Naive thymus-derived CD4-positive, alpha-beta T cell (primary cell): ENCODE data around the gene GEMIN4. TPM values are rescaled to one million over a fixed set of nuclear protein-coding genes. Genes with fewer than 3 reads are reported as not detected.
"Not testable (repeated sequence)": the region's sequence is repeated elsewhere in the genome, so short reads cannot be mapped to it uniquely, and the experiment has no call there.

Source experiments
- ATAC-seq: fragments of 150-1000 bp; cut with Tn5 transposase; 2 replicates; pipeline ENCODE4 v1.10.0; 2021; ENCODE audit warnings: mild to moderate bottlenecking, moderate library complexity
- CTCF ChIA-PET: fragments of 350-600 bp; sonication (Branson Sonifier 250); formaldehyde crosslinking; loops from one replicate; lab custom pipeline; 2021; ENCODE audit warnings: antibody characterized with exemption; lab: Charles Lee
- POLR2A ChIA-PET: fragments of 350-600 bp; sonication (Branson Sonifier 250); formaldehyde crosslinking; loops from one replicate; lab custom pipeline; 2021; ENCODE audit warnings: antibody characterized with exemption, inconsistent platforms; lab: Charles Lee
- DNase-seq, 9 donors: peaks; one replicate each; pipeline versions ENCODE4 v3.0.0 to v3.0.0-alpha.2; 2020 to 2022; ENCODE audit warnings: mixed read lengths in 1 of 9
- H3K27ac ChIP-seq: one replicate; pipeline ENCODE4 v1.7.0; 2013; ENCODE audit warnings: mild to moderate bottlenecking, low read depth, low read length, moderate library complexity
- H3K27me3 ChIP-seq, 2 donors: one replicate each; pipeline ENCODE4 v1.7.0; 2013; ENCODE audit warnings: low read length in 2 of 2, mild to moderate bottlenecking in 2 of 2, moderate library complexity in 2 of 2; ENCODE audit not compliant: control insufficient read depth in 2 of 2, insufficient read depth in 2 of 2
- H3K36me3 ChIP-seq, 3 experiments: 1 replicate in 2 of 3; 2 replicates in 1 of 3; pipeline ENCODE4 v1.7.0; 2013; ENCODE audit warnings: low read length in 3 of 3, mild to moderate bottlenecking in 3 of 3, moderate library complexity in 1 of 3; ENCODE audit not compliant: insufficient read depth in 3 of 3, control insufficient read depth in 2 of 3
- H3K4me1 ChIP-seq, 2 donors: one replicate each; pipeline ENCODE4 v1.7.0; 2013; ENCODE audit warnings: low read length in 2 of 2, mild to moderate bottlenecking in 2 of 2, moderate library complexity in 1 of 2; ENCODE audit not compliant: control insufficient read depth in 2 of 2, insufficient read depth in 2 of 2
- H3K4me3 ChIP-seq: 2 replicates; pipeline ENCODE4 v1.7.0; 2013; ENCODE audit warnings: mild to moderate bottlenecking, low read length
- H3K9me3 ChIP-seq, 3 experiments: 1 replicate in 2 of 3; 2 replicates in 1 of 3; pipeline ENCODE4 v1.7.0; 2013; ENCODE audit warnings: low read length in 3 of 3; ENCODE audit not compliant: control insufficient read depth in 2 of 3
- H3K27ac Mint-ChIP-seq, 9 donors: one replicate each; pipeline ENCODE4 v1.8.0; 2020 to 2022; ENCODE audit warnings: mixed read lengths in 9 of 9, mild to moderate bottlenecking in 8 of 9, moderate library complexity in 5 of 9, inconsistent platforms in 2 of 9
- H3K27me3 Mint-ChIP-seq, 5 donors: one replicate each; pipeline ENCODE4 v1.8.0; 2021 to 2022; ENCODE audit warnings: mixed read lengths in 5 of 5, mild to moderate bottlenecking in 1 of 5
- H3K36me3 Mint-ChIP-seq, 5 donors: one replicate each; pipeline ENCODE4 v1.8.0; 2020 to 2022; ENCODE audit warnings: mixed read lengths in 5 of 5, mild to moderate bottlenecking in 3 of 5, inconsistent platforms in 1 of 5
- H3K4me1 Mint-ChIP-seq, 7 donors: one replicate each; pipeline ENCODE4 v1.8.0; 2020 to 2022; ENCODE audit warnings: mixed read lengths in 7 of 7, mild to moderate bottlenecking in 3 of 7, inconsistent platforms in 1 of 7
- H3K4me3 Mint-ChIP-seq, 10 donors: one replicate each; pipeline ENCODE4 v1.8.0; 2020 to 2022; ENCODE audit warnings: mild to moderate bottlenecking in 10 of 10, mixed read lengths in 10 of 10, moderate library complexity in 6 of 10, inconsistent platforms in 2 of 10
- H3K9me3 Mint-ChIP-seq, 11 donors: one replicate each; pipeline ENCODE4 v1.8.0; 2020 to 2022; ENCODE audit warnings: mixed read lengths in 11 of 11, mild to moderate bottlenecking in 4 of 11, inconsistent platforms in 1 of 11, moderate library complexity in 1 of 11
- intact Hi-C, 2 donors: fragments of 100-400 bp; cut with micrococcal nuclease; formaldehyde crosslinking; loops; one replicate each; pipeline ENCODE4 v1.15.1; 2023
- polyA plus RNA-seq, 2 donors: library from polyadenylated mRNA; unstranded; fragments of 300-500 nt; fragmentation: Illumina TruSeq; gene quantifications; one replicate each; pipeline ENCODE4 v1.2.3, GENCODE V29; 2021
- total RNA-seq, 6 experiments: library from RNA in 5 of 6; stranded (reverse) in 5 of 6; gene quantifications; 1 replicate in 5 of 6; 2 replicates in 1 of 6; pipeline ENCODE4 v1.2.3 and lab custom pipeline; 2021 to 2026

GEMIN4 gene
- total and polyA plus RNA-seq, 7 experiments from 2014 or later: 15.5 to 49.3 (median 28.9) TPM

DNA sequence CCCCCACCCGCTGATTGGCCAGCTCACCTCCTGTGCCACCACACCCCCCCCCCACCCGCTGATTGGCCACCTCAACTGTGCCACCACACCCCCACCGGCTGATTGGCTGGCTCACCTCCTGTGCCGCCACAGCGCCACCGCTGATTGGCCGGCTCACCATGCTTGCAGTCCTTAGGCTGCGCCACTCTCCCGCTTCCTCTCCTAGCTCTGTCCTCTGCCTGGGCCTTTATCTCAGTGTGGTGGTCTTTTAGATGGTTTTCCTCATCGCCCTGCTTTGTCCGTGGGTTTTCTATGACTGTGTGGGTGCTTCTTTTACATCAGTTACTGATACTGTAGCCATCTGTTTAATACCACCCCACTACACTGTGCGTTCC lies 38.8 kb upstream of the GEMIN4 start:
- H3K9me3 Mint-ChIP-seq, H3K4me3 ChIP-seq, ATAC-seq, H3K27ac ChIP-seq, H3K27me3 Mint-ChIP-seq, H3K27ac Mint-ChIP-seq, H3K27me3 ChIP-seq, intact Hi-C loops, DNase-seq, H3K4me3 Mint-ChIP-seq, POLR2A ChIA-PET, H3K9me3 ChIP-seq, H3K4me1 ChIP-seq, CTCF ChIA-PET: not testable (repeated sequence)
- Mint-ChIP-seq H3K4me1 (peaks cover 6 to 11% (median 10%) of the 10 kb centered on the region in 7 donors), H3K36me3 (peaks cover 0 to 23% (median 16%) of the 10 kb centered on the region in 5 donors)
- H3K36me3 ChIP-seq: peaks cover 5 to 52% (median 12%) of the 10 kb centered on the region in 3 experiments

DNA sequence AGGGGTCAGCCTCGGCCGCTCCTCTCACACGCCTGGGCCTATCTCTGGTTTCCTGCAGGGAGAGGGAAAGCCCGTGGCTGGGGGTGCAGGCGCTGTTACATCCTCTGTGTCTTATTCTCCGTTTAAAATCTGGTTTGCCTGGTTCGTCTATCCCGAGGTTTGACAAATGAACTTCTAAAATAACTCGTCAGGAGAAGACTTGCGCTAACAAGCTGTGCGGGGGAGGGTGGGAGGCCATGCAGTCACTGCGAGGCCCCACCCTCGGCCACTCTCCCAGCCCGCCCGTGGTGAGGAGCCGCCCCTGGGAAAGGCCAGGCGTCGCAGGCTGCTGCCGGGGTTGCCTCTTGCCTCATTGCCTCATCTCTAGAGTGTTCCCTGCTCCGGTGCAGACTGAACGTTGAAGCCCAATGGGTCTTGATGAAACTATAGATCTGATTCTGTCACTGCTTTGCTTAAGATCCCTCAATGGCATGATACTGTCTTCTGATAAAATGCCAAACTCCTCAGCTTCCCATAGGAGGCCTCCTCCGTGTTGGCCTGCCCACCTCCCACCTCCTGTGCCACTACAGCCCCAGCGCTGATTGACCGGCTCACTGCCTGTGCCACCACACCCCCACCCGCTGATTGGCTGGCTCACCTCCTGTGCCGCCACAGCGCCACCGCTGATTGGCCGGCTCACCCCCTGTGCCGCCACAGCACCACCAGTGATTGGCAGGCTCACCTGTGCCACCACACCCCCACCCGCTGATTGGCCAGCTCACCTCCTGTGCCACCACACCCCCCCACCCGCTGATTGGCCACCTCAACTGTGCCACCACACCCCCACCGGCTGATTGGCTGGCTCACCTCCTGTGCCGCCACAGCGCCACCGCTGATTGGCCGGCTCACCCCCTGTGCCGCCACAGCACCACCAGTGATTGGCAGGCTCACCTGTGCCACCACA lies 38.1 kb upstream of the GEMIN4 start:
- H3K36me3 ChIP-seq: peaks cover 5 to 52% (median 12%) of the 10 kb centered on the region in 3 experiments
- H3K27me3 Mint-ChIP-seq, H3K4me1 ChIP-seq, ATAC-seq, H3K4me3 ChIP-seq, H3K27ac ChIP-seq, H3K27ac Mint-ChIP-seq, DNase-seq, H3K9me3 ChIP-seq, H3K9me3 Mint-ChIP-seq, H3K27me3 ChIP-seq, CTCF ChIA-PET, H3K4me3 Mint-ChIP-seq, POLR2A ChIA-PET, intact Hi-C loops: not testable (repeated sequence)
- peaks cover 6 to 15% (median 10%) of the 10 kb centered on the region in 7 donors for H3K4me1 Mint-ChIP-seq
- H3K36me3 Mint-ChIP-seq: peaks cover 0 to 23% (median 16%) of the 10 kb centered on the region in 5 donors

DNA sequence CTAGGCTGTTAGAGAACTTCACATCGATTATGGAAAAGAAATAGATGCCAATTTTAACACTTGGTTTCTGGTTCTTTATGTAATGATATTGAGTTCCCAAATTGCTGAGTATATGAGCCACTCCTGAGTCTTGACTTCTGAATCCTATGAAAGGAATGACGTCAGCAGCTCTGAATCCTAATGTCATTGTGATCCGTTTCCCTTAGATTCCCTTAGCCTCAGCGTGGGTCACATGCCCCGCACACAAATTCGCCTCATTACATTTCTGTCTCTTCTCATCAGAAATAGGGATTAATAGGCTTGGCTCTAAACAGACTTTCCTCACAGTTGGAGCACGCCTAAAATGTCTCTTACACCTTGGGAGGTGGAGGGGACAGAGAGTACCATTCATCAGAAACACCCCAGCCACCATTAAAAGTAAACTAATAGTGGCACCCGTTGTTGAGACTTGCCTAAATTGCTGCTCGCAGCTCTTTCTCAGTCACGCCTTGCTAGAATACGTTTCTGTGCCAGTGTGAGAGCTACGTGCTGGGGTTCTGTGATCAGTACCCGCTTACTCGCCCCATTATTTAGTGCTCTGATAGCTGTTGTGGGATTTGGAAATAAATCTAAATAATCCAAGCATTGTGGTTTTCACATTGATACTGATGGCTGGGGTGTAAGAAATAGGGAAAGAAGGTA lies 37.2 kb upstream of the GEMIN4 start:
- peaks cover 0 to 23% (median 16%) of the 10 kb centered on the region in 5 donors for H3K36me3 Mint-ChIP-seq
- Histone ChIP-seq H3K36me3 (peaks cover 5 to 57% (median 12%) of the 10 kb centered on the region in 3 experiments), H3K27ac (no peak overlapping the region), H3K9me3 (no peaks in the 10 kb centered on the region), H3K4me1 (no peaks in the 10 kb centered on the region), H3K27me3 (no peaks in the 10 kb centered on the region), H3K4me3 (no peak overlapping the region)
- H3K9me3 Mint-ChIP-seq: no peaks in the 10 kb centered on the region
- ATAC-seq (no peak), DNase-seq (no peak)
- CTCF ChIA-PET: no interaction called here
- H3K4me1 Mint-ChIP-seq: peaks cover 5 to 15% (median 10%) of the 10 kb centered on the region in 7 donors
- H3K27me3 Mint-ChIP-seq: no peaks in the 10 kb centered on the region
- H3K27ac Mint-ChIP-seq: no peak overlapping the region
- intact Hi-C loops: no loop called here
- POLR2A ChIA-PET: no interaction called here
- no peak overlapping the region for H3K4me3 Mint-ChIP-seq

DNA sequence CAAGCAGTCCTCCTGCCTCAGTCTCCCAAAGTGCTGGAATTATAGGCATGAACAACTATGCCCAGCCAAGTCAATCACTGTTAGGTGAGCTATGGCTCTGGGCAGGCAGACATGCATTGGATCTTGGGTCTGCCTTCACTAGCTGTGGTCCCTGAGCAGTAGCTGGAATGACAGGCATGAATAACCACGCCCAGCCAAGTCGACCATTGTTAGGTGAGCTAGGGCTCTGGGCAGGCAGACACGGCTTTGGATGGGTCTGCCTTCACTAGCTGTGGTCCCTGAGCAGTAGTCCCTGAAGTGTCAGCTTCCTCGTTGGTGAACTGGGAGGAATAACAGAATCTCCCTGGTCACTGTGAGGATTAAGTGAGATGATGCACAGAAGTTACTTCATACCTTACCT lies 36.5 kb upstream of the GEMIN4 start:
- Histone ChIP-seq H3K9me3 (no peaks in the 10 kb centered on the region), H3K27me3 (no peaks in the 10 kb centered on the region), H3K4me3 (no peak overlapping the region), H3K4me1 (peaks cover under 1 to 2% of the 10 kb centered on the region in 2 donors), H3K36me3 (peaks cover 5 to 60% (median 12%) of the 10 kb centered on the region in 3 experiments), H3K27ac (no peak overlapping the region)
- Mint-ChIP-seq H3K9me3 (no peaks in the 10 kb centered on the region), H3K27ac (no peak overlapping the region), H3K36me3 (peaks cover 0 to 27% (median 16%) of the 10 kb centered on the region in 5 donors), H3K4me1 (peaks cover 8 to 21% (median 16%) of the 10 kb centered on the region in 7 donors), H3K4me3 (no peak overlapping the region), H3K27me3 (no peaks in the 10 kb centered on the region)
- intact Hi-C loops: no loop called here
- CTCF ChIA-PET: interaction anchor here (0.7 to 1.1 kb wide), 3 partner anchors 9 to 193 kb away, joined by 3 to 4 read pairs (median 3); no protein-coding TSS in a partner anchor
- no peak for ATAC-seq
- DNase-seq: no peak
- POLR2A ChIA-PET: interaction anchor here (0.9 kb wide), 1 partner anchor 213 kb away, joined by 3 read pairs; no protein-coding TSS in a partner anchor

DNA sequence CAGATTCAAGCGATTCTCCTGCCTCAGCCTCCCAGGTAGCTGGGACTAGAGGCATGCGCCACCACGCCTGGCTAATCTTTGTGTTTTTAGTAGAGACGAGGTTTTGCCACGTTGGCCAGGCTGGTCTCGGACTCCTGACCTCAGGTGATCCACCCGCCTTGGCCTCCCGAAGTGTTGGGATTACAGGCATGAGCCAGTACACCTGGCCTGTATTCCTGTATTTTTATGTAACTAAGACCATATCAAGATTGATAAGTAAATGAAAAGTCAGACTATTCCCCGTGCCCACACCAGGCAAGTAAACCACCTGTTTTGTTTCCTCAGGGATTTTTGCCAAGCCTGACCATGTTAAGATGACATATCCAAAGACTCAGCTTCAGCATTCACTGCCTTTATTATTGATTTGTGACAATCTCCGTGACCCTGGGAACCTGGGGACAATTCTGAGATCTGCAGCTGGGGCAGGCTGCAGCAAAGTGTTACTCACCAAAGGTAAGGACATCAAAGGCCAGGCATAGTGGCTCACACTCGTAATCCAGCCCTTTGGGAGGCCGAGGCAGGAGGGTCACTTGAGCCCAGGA lies 35.7 kb upstream of the GEMIN4 start:
- CTCF ChIA-PET: interaction anchor here (0.9 to 1.1 kb wide), 2 partner anchors 10 to 193 kb away, joined by 3 read pairs; no protein-coding TSS in a partner anchor
- Histone ChIP-seq H3K36me3 (peaks cover 5 to 60% (median 12%) of the 10 kb centered on the region in 3 experiments), H3K9me3 (no peaks in the 10 kb centered on the region), H3K27me3 (no peaks in the 10 kb centered on the region), H3K27ac (no peak overlapping the region), H3K4me3 (no peak overlapping the region), H3K4me1 (peaks cover 8 to 10% of the 10 kb centered on the region in 2 donors)
- Mint-ChIP-seq H3K27me3 (no peaks in the 10 kb centered on the region), H3K4me3 (no peak overlapping the region), H3K4me1 (peaks cover 10 to 28% (median 23%) of the 10 kb centered on the region in 7 donors), H3K27ac (no peak overlapping the region), H3K9me3 (peaks cover 0 to 2% (median 0%) of the 10 kb centered on the region in 11 donors), H3K36me3 (peaks cover 0 to 25% (median 16%) of the 10 kb centered on the region in 5 donors)
- DNase-seq: no peak
- POLR2A ChIA-PET: interaction anchor here (0.9 kb wide), 2 partner anchors 209 to 214 kb away, joined by 3 to 5 read pairs; partner anchors contain the start of gene TIMM22
- ATAC-seq: no peak
- intact Hi-C loops: no loop called here

DNA sequence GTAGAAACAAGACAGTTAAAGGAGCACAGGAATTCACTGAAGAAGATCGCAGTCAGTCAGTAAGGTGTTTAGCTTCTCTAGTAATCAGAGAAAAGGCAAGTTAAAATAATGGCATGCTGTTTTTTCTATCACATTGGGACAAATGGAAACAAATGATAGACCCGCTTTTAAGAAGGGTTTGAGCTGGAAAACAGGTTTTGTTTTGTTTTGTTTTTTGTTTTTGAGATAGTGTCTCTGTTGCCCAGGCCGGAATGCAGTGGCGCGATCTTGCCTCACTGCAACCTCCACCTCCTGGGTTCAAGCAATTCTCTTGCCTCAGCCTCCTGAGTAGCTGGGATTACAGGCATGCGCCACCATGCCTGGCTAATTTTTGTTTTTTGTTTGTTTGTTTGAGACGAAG lies 33.8 kb upstream of the GEMIN4 start:
- H3K27me3 Mint-ChIP-seq, H3K4me3 ChIP-seq, H3K27ac Mint-ChIP-seq, H3K27me3 ChIP-seq, H3K27ac ChIP-seq, intact Hi-C loops, CTCF ChIA-PET, ATAC-seq, H3K4me3 Mint-ChIP-seq, DNase-seq, H3K9me3 ChIP-seq: not testable (repeated sequence)
- peaks cover 16 to 18% of the 10 kb centered on the region in 2 donors for H3K4me1 ChIP-seq
- H3K36me3 ChIP-seq: peaks cover 0 to 49% (median 7%) of the 10 kb centered on the region in 3 experiments
- Mint-ChIP-seq H3K9me3 (peaks cover 0 to 10% (median 0%) of the 10 kb centered on the region in 11 donors), H3K36me3 (peaks cover 0 to 12% (median 8%) of the 10 kb centered on the region in 5 donors), H3K4me1 (peaks cover 14 to 40% (median 33%) of the 10 kb centered on the region in 7 donors)
- POLR2A ChIA-PET: interaction anchor here (0.7 kb wide), 1 partner anchor 197 kb away, joined by 3 read pairs; no protein-coding TSS in a partner anchor
